Measurements from ENCODE around the gene SLFN14. TPM values are rescaled to one million over a fixed set of nuclear protein-coding genes. Genes with fewer than 3 reads are reported as not detected.

Gene SLFN14
- total RNA-seq, 1 experiment from 2014 or later: not detected

DNA sequence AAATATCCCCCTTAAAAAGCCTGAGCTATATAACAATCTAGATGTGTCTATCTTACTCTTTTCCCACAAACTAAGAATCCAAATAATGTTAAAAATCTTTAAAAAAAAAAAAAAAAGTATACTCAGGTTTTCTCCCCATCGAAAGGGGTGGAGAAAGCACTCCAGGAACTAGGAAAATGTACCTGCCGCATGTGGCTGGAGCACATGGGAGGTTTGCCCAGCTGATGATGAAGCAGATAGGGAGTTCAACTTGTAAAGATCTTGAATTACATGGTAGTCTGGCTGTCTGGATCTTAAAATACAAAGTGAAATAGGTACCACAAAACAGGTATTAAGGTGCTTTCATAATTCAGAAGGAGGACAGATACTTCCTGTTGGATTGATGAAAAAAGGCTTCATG is 8.8 kb upstream of the SLFN14 start:
- Histone ChIP-seq H3K23ac (ENCODE audit: insufficient read length, low read depth, low read length) (no peak overlapping the region), H2BK12ac (ENCODE audit: insufficient read length, low read depth, low read length) (no peak overlapping the region), H3T11ph (ENCODE audit: low read length) (no peak overlapping the region), H2BK5ac (ENCODE audit: insufficient read length, low read length) (no peak overlapping the region), H2AK5ac (ENCODE audit: insufficient read length, low read length) (no peak overlapping the region), H2BK20ac (ENCODE audit: low read depth, low read length, poor library complexity, severe bottlenecking) (no peak overlapping the region), H3K9me3 (ENCODE audit: control insufficient read depth, low read depth, low read length) (no peaks in the 10 kb centered on the region), H3K56ac (ENCODE audit: insufficient read length, low read depth, low read length) (no peak overlapping the region), H3K9ac (ENCODE audit: extremely low read depth, insufficient read length, low read length) (no peak overlapping the region), H3K23me2 (ENCODE audit: insufficient read length, low read depth, low read length, poor library complexity, severe bottlenecking) (no peaks in the 10 kb centered on the region), H3K4me1 (ENCODE audit: insufficient read depth, low read length) (no peaks in the 10 kb centered on the region), H3K4me2 (ENCODE audit: insufficient read depth, insufficient read length, low read length) (peak overlapping the region; percentile 87), H2BK120ac (ENCODE audit: low read depth, low read length, poor library complexity, severe bottlenecking) (no peak overlapping the region), H3K79me2 (ENCODE audit: insufficient read depth, low read length) (peaks cover 10% of the 10 kb centered on the region; the same call in 1 of the 2 replicates), H3K27me3 (ENCODE audit: insufficient read depth, low read length) (no peaks in the 10 kb centered on the region), H4K20me1 (ENCODE audit: control insufficient read depth, insufficient read depth, insufficient read length) (no peaks in the 10 kb centered on the region), H3K79me1 (ENCODE audit: insufficient read depth, low read depth, low read length, poor library complexity, severe bottlenecking) (peaks cover 6% of the 10 kb centered on the region), H3K27ac (ENCODE audit: insufficient read length, low read depth, low read length) (no peak overlapping the region), H2BK15ac (ENCODE audit: low read depth, low read length) (no peak overlapping the region), H3K18ac (ENCODE audit: insufficient read length, low read depth, low read length) (no peak overlapping the region), H3K14ac (ENCODE audit: insufficient read depth, low read length) (no peak overlapping the region), H4K91ac (ENCODE audit: insufficient read length, low read depth, low read length) (no peak overlapping the region), H4K5ac (ENCODE audit: insufficient read length, low read depth, low read length) (no peak overlapping the region), H2AFZ (ENCODE audit: low read length) (no peak overlapping the region), H3K4ac (ENCODE audit: low read depth, low read length) (no peak overlapping the region), H4K8ac (replicated peaks; ENCODE audit: insufficient read length, low read depth, low read length) (no peak overlapping the region)
- H3K27ac Mint-ChIP-seq: no peak overlapping the region
- H3K4me1 Mint-ChIP-seq: peaks cover 7 to 18% of the 10 kb centered on the region in 2 experiments
- H3K36me3 Mint-ChIP-seq (ENCODE audit: insufficient read depth in 1 of 3, low read depth in 3 of 3): peaks cover 0 to 14% (median 8%) of the 10 kb centered on the region in 3 experiments; a peak in 6 of 7 replicates
- DNase-seq: no peak
- H3K4me3 Mint-ChIP-seq: peak overlapping the region; percentile 88 to 94
- peaks cover 23% of the 10 kb centered on the region for H3K27me3 Mint-ChIP-seq (ENCODE audit: low read depth)
- TF ChIP-seq, protein P1, sequence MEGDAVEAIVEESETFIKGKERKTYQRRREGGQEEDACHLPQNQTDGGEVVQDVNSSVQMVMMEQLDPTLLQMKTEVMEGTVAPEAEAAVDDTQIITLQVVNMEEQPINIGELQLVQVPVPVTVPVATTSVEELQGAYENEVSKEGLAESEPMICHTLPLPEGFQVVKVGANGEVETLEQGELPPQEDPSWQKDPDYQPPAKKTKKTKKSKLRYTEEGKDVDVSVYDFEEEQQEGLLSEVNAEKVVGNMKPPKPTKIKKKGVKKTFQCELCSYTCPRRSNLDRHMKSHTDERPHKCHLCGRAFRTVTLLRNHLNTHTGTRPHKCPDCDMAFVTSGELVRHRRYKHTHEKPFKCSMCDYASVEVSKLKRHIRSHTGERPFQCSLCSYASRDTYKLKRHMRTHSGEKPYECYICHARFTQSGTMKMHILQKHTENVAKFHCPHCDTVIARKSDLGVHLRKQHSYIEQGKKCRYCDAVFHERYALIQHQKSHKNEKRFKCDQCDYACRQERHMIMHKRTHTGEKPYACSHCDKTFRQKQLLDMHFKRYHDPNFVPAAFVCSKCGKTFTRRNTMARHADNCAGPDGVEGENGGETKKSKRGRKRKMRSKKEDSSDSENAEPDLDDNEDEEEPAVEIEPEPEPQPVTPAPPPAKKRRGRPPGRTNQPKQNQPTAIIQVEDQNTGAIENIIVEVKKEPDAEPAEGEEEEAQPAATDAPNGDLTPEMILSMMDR (conservative IDR thresholded peaks at IDR 0.05): no peak
- no peaks in the 10 kb centered on the region for H3K9me3 Mint-ChIP-seq
- no CpG with 5 or more reads among the region's 2 CpGs for WGBS (ENCODE audit: extremely low coverage, insufficient read length, low lambda C conversion rate)

Data from H9 (cell line).